ENCODE data around the gene LHPP.
"Not testable (repeated sequence)": the region's sequence is repeated elsewhere in the genome, so short reads cannot be mapped to it uniquely, and the experiment has no call there.

The LHPP gene

DNA sequence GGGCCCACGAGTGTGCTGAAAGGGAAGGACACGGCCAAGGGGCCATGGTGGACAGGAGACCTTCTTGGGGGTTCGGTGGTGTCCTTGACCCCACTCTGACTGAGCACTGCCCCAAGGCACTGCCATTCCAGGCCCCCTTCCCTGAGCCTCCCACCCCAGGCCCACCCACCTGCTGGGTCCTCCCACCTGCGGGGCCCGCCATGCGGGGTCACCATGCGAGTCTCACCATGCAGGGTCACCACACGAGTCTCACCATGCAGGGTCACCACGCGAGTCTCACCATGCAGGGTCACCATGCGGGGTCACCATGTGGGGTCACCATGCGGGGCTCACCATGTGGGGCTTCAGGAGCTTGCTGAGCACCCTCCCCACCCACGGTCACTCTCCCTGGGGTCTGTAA is 76.3 kb downstream of the LHPP start:
- DNase-seq (ENCODE audit: low read depth): no peak

DNA sequence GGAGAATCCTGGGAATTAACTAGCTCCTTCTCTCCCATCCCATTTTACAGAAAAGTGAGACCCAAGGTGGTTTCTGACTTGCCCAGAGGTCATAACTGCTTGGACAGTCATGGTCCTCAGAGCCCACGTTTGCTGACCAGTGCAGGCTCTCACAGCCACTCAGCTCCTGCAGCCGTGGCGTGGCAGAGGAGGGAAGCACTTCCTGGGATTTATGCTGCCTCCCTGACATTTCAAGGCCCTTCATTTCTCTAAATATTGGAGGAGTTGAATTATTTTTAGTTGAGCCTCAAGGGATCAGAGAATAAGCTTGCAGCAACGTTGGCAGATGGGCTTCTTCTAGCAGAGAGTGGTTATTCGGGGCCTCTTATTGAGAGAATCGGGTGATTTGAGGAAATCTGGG is 77.1 kb downstream of the LHPP start:
- DNase-seq (ENCODE audit: low read depth): no peak

- peak; percentile 19 for DNase-seq (ENCODE audit: low read depth)
Observed at GRCh38 chr10:124539935-124540641, 78.5 kb downstream of the LHPP start.

DNA sequence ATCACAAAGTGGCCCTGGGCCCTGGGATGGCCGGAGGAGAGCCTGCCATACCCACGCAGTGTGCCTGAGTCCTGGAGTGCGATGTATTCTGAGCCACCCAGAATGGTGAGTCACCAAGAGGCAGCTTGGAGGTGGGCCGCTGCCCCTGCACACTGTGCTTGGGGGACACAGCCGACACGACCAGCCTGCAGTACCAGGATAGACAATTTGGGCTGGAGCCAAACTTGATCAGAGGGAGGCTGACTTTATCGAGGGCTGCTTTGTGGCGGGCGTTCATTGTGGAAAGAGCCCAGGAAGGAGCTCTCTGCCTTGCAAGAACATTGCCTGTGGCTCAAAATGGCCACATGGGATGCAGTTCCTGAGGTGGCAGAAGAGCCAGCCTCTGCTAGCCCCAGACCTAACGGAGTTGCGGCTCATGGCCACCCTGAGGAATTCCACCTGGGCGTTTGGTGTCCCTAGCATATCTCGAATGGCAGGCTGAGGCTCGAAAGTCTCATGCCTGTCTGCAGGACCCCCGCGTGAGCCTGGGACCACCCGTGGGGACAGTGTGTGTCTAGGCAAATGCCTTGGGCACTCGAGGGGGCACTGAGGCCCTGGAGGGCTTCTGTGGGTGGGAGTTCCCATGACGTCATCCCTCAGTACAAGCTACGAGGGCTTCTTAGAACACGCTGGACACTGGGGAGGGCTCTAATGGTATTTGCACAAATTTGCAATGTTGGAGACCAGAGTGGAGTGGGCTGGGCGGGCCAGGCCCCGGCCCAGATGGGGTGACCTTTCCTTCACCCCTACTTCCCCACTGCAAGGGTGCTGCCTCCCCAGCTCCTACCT is 79.7 kb downstream of the LHPP start:
- DNase-seq (ENCODE audit: low read depth): no peak

GRCh38 chr10:124542336-124542735 is 80.7 kb downstream of the LHPP start:
- no peak for DNase-seq (ENCODE audit: low read depth)

DNA sequence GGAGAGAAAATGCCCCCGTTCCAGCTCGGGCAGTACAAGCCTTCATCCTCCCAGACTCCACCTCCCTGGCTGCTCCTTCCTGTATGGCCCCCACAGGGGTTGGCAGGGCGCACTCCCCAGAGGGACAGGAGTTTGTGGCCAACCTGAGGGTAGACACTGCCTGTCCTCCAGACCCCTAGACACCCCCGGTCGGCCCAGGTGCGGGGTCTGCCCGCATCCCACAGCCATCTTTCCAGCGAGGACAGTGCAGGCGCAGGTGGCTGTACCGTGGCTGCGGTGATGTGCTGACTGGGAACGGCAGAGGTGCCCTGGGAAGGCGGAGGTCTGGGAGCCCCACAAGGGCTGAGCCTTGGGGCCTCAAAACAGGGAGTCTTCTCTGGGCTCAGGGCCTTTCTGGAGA is 81.5 kb downstream of the LHPP start:
- no peak for DNase-seq (ENCODE audit: low read depth)

GRCh38 chr10:124543971-124544370 is 82.3 kb downstream of the LHPP start:
- DNase-seq (ENCODE audit: low read depth): no peak

DNA sequence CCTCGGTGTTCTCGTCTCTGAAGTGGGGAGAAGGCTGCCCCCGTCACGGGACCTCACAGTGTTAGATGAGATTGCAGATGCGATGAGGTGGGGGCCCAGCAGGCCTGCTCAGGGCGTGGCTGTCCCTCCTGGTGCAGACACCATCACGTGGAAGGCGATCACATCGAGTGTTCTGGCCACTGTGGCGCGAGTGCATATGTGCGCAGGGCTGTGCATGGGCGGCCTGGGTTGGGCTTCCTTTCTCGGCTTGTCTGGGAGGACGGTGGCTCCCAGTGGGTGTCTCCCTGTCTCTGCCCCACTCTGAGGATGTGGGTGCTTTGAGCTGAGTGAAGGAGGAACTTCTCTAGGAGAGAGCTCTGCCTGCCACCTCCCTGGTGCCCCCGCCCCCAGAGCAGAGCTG is 83.1 kb downstream of the LHPP start:
- no peak for DNase-seq (ENCODE audit: low read depth)

DNA sequence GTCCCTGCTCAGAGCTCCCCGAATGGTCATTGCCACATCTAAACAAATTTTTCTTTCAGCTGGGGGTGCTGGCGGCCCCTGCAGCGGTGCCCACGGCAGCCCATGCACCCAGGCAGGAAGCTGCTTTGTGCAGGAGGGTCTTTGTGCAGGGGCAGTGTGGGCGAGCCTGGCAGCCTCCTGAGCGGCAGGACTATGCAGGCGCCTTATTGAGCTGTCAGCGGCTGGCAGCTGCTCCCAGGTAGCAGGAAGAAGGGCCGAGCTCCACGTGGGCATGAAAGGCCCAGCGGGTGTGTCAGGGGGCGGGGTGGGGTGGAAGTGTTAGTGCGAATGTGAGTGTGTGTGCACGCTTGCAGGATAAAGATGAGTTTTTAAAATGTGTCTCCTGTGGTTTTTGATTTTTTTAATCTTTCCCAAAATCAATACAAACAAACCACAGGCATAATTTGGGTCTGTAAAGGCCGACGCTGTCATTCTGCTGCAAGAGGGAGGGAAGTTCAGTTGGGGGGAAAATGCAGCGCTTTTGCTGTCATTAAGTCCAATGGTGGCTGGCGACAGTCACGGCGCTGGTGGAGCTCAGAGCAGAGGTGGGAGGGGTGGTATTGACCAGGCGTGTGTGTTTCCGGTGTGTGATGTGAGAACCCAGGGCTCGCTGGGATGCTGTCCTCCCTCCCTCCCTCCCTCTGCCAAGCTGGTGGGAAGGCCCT is 83.9 kb downstream of the LHPP start:
- no peak for DNase-seq (ENCODE audit: low read depth)

- no peak for DNase-seq (ENCODE audit: low read depth)
Observed at GRCh38 chr10:124546055-124546369, 84.4 kb downstream of the LHPP start.

- DNase-seq (ENCODE audit: low read depth): no peak
Observed at GRCh38 chr10:124546957-124547646, 85.5 kb downstream of the LHPP start.

GRCh38 chr10:124547647-124548168 is 86.1 kb downstream of the LHPP start:
- DNase-seq (ENCODE audit: low read depth): peak; percentile 61

DNA sequence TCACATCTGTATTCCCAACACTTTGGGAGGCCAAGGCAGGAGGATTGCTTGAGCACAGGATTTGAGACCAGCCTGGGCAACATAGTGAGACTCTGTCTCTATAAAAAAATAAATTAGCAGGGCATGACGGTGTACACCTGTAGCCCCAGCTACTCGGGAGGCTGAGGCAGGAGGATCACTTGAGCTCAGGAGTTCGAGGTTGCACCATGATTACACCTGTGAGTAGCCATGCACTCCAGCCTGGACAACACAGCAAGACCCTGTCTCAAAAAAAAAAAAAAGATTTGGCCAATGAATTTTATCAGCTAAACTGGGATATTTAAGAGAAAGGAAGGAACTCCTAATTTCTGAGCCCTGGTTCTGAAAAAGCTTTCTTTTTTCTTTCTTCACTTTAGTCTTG is 87.5 kb downstream of the LHPP start:
- not testable (repeated sequence) for DNase-seq (ENCODE audit: low read depth)

DNA sequence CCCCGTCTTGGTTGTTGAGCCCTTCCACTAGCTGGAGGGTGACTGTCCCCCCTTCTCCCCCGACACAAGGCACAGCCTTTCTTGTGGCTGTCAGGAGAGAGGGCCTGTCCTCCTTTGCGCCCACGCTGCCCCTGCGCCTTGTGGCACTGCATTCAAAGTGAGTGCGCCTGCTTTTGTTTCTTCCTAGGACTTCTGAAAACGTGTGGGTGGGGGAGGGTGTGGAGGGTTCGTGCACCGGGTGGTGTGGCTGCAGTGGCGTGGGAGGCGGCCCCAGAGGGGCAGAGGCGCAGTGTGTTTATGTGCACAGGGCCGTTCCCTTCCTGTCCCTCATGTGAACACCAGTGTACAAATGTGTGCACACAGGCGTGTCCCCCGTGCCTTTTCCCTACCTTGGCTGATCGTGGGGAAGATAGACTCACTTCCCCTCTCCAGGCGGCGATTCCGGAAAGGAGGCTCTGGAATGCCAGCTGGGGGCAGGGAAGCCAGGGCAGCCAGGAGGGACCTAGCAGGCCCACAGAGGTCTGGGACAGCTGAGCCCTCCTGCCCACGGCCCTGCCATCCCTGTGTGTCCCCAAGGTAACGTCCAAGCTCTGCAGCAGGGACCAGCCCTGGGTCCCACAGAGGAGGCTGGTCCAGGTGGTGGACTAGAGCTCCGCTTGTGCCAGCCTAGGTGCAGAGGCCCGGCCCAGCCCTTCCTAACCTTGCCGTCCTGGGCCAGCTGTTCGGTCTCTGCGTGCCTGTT is 88.8 kb downstream of the LHPP start:
- no peak for DNase-seq (ENCODE audit: low read depth)

GRCh38 chr10:124551097-124551496 is 89.5 kb downstream of the LHPP start:
- DNase-seq (ENCODE audit: low read depth): no peak

DNA sequence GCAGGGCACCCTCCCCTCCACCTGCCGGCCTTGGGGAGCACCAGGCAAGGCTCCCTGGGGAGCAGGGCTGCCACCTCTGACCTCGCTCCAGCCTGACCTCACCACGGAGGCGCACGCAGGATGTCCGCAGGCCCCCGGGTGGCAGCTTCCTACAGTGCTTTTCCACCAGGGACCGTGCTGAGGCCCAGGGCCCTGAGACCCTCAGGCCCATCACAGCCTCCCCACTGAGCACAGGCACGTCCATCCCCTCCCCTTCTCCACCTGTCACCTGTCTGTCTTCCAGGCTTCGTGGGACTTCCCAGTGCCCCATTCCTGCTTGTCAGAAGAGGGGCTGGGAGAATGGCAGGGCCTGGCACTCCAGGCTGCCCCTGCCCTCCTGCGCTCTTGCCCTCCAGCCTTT is 90.1 kb downstream of the LHPP start:
- no peak for DNase-seq (ENCODE audit: low read depth)

- no peak for DNase-seq (ENCODE audit: low read depth)
Observed at GRCh38 chr10:124552691-124553276, 91.2 kb downstream of the LHPP start.

DNA sequence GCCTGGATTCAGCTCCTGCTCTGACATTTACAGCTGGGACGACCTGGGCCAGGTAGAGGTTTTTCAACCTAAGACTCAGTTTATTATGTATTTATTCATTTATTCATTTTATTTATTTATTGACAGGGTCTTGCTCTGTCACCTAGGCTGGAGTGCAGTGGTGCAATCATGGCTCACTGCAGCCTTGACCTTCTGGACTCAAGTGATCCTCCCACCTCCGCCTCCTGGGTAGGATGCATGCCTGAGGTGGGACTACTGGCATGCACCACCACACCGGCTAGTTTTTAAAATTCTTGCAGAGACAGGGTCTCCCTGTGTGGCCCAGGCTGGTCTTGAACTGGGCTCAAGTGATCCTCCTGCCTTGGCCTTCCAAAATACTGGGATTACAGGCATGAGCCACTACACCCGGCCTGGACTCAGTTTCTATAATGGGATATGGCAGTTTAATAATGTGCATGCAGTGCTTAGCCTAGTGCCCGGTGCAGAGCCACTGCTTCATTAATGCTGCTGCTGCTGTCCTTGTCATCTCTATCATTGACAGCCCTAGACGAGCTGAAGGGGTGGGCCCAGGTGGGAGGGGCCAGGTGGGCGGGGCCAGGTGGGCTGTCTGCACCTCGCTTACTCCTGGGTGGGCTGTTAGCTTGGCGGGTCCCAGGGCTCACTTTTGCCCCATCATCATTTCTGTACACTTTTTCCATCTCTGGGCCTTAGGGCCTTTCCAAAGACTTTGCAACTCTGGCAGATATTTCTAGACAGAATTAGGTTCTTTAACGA is 92.6 kb downstream of the LHPP start:
- no peak for DNase-seq (ENCODE audit: low read depth)

DNA sequence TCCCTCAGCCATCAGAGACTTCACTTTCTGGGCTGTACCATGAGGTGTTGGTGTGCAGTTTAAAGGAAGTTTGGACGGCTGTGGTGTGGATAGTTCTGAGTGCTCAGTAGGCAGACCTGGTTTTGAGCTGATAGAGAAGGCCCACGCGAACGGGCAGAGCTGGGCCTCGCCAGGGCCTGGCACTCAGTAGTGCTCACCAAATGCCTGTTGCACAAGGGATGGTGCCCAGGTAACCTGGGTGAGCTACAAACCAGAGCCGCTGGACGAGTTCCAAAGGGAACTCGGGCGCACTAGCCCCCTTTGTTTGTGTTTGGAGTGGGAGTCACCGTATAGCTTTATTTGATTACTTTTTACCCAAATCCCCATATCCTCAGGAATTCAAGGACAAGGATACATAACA is 95.5 kb downstream of the LHPP start:
- DNase-seq (ENCODE audit: low read depth): no peak

DNA sequence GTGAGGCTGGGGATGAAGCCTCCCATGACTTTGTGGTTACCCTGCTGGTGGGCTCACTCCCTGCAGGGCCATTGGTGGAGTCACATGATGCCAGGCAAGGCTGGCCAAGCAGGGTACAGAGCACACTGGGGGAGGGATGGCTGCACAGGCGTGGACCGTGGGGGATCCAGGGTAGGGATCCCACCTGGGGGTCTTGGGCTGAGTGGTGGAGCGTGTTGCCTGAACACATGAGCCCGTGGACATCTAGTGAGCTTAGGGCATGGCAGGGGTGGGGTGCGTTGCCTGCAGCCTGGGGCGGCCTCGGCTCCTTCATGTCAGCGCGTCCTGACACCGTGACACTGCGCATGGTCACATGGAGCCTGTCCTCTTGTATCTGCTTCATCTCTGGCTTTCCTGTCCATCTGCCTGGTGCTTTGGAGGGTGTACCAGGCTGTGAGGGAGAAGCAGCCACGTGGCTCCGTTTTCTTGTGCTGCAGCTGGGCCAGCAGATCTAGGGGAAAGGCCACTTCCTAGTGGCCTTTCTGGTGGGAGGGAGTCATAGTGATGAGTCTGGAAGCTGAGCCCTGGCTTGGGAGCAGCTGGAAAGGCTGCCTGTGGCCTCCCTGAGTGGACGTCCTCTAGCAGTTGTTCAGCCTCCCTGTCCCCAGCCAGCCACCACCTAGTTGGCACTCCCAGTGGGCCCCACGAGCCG is 96.2 kb downstream of the LHPP start:
- no peak for DNase-seq (ENCODE audit: low read depth)

Data from amniotic epithelial cell (primary cell).